Small intestine (tissue), 7 donors: ENCODE data around the gene KMT5C. TPM values are rescaled to one million over a fixed set of nuclear protein-coding genes. Genes with fewer than 3 reads are reported as not detected.

Source experiments
- DNase-seq, 2 donors: peaks; one replicate each; pipeline versions ENCODE4 v3.0.0 to v3.0.0-alpha.2; 2013
- FAIRE-seq: peaks from 2 replicates; lab custom pipeline; 2012; peaks lifted over from hg19 to GRCh38; lab: Jason Lieb, UNC
- H3K27ac ChIP-seq, 3 donors: one replicate each; pipeline ENCODE4 v1.5.1; 2013; ENCODE audit warnings: low read length in 2 of 3, mild to moderate bottlenecking in 2 of 3, control low read depth in 1 of 3, inconsistent platforms in 1 of 3, low read depth in 1 of 3, moderate library complexity in 1 of 3
- H3K27me3 ChIP-seq, 3 donors: one replicate each; pipeline ENCODE4 v1.6.1; 2013; ENCODE audit warnings: low read length in 3 of 3, inconsistent platforms in 1 of 3; ENCODE audit not compliant: control insufficient read depth in 3 of 3, insufficient read depth in 3 of 3
- H3K36me3 ChIP-seq, 3 donors: one replicate each; pipeline ENCODE4 v1.6.1; 2013; ENCODE audit warnings: low read length in 3 of 3, inconsistent platforms in 1 of 3, low read depth in 1 of 3, mild to moderate bottlenecking in 1 of 3, moderate library complexity in 1 of 3; ENCODE audit not compliant: control insufficient read depth in 3 of 3, insufficient read depth in 2 of 3
- H3K4me1 ChIP-seq, 3 donors: one replicate each; pipeline ENCODE4 v1.6.1; 2013; ENCODE audit warnings: low read length in 2 of 3, inconsistent platforms in 1 of 3, low read depth in 1 of 3, mild to moderate bottlenecking in 1 of 3, moderate library complexity in 1 of 3; ENCODE audit not compliant: control insufficient read depth in 3 of 3, insufficient read depth in 2 of 3
- H3K4me3 ChIP-seq, 3 donors: one replicate each; pipeline ENCODE4 v1.5.1; 2013; ENCODE audit warnings: low read length in 3 of 3, control low read depth in 1 of 3, inconsistent platforms in 1 of 3, low read depth in 1 of 3, mild to moderate bottlenecking in 1 of 3, moderate library complexity in 1 of 3
- H3K9me3 ChIP-seq, 2 donors: one replicate each; pipeline ENCODE4 v1.6.1; 2013; ENCODE audit warnings: low read depth in 1 of 2, low read length in 1 of 2; ENCODE audit not compliant: control insufficient read depth in 2 of 2, insufficient read depth in 1 of 2
- WGBS, 3 donors: extraction: QIAGEN DNeasy Blood & Tissue Kit; methylation state at CpG; one replicate each; pipeline ENCODE4 v1.1.7; 2013; 5-methylcytosine and 5-hydroxymethylcytosine counted together
- polyA plus RNA-seq, 4 donors: library from polyadenylated mRNA; stranded (reverse) in 3 of 4; unstranded in 1 of 4; fragments of 200-250 nt in 3 of 4; fragments of 120-200 nt in 1 of 4; gene quantifications; one replicate each; pipeline versions ENCODE4 v1.2.1 to v1.2.3, GENCODE V29; 2013
- donor health status: healthy with polysubstance abuse.
- donor health status: control.
- donor health status: control.
- donor health status: Bipolar disorder and iron deficiency.
- donor health status: healthy.

KMT5C gene
- polyA plus RNA-seq, 4 donors: 10.3 to 18.4 (median 14.3) TPM

DNA sequence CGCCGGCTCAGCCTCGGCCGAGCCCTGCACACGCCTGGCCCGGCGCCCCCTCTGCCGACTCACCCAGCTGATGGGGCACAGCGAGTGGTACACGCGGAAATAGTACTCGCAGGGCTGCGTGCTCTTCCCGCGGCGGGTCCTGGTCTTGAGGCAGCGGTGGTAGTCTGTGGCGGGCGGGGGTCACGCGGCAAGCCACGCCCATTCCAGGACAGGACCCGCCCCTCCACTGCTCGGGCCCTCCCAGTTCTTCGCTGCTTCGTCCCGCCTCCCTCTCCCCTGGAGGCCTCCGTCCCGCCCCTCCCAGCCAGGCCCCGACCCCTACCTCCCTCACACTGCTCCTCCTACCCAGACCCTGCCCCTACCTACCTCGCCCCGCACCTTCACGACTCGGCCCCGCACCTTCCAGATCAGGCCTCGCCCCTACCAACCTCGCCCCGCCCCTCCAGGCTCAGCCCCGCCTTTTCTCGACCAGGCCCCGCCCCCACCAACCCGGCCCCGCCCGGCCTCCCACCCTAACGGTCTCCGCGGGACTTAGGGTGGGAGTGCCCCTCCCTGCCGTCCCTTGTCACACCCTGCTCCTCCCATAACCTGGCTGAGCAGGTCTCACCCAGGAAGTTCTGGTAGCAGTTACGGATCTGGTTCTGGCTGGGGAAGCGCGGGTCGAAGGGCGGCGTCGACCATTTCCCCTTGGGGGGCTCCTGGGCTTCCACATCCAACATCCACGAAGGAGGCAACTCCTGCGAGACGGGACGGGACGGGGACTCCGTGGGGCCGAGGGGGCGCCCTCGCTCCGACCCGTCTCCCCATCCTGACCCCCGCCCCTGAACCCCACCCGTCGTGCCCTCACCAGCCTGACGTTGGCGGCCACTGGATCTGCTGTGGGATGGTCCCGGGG is 14.4 kb downstream of the KMT5C start:
- Histone ChIP-seq H3K27me3 (peaks cover 6 to 65% (median 33%) of the 10 kb centered on the region in 3 donors), H3K4me1 (peaks cover 0 to 20% (median 5%) of the 10 kb centered on the region in 3 donors), H3K36me3 (peaks cover 0 to 3% (median 0%) of the 10 kb centered on the region in 3 donors), H3K27ac (no peak overlapping the region), H3K9me3 (no peaks in the 10 kb centered on the region), H3K4me3 (peak overlapping the region; percentile 34 to 57 (median 51))
- WGBS, 3 donors: 1 to 2% (median 1%) methylated on average over 50 to 72 of the region's 72 CpGs
- DNase-seq: peak; percentile 45 to 84
- FAIRE-seq: no peak

DNA sequence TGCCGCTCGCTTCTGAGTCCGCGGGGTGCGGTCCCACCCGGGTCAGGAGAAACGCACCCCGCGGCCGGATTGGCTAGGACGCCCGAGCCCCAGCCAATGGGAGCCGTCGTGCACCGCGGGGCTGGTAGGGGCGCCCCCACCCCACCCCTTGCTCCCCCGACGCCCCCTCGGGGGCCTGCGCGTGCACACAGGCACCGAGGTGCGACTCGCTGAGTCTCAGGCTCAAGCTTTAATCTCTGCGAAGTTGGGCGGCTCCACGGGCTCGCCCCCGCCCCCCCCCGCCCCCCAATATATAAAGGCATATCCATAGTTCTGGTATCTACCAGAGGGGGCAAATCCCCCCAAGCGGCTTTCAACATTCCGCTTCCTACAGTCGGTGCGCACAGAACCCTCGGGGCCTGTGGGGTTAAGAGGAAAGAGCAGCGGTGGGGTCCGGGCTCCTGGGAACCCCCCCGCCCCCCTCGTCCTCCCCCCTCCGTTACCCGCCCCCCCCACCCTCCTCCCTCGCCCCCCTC is 15.1 kb downstream of the KMT5C start, which contains the start of gene COX6B2:
TSS of gene COX6B2 (minus strand) at position 22 of the 515 bp plus-strand sequence. CDS start 198 bp downstream, outside the sequence.
- H3K36me3 ChIP-seq: no peaks in the 10 kb centered on the region
- WGBS, 3 donors: 2 to 3% (median 2%) methylated on average over 22 to 41 of the region's 43 CpGs
- FAIRE-seq: no peak
- no peaks in the 10 kb centered on the region for H3K9me3 ChIP-seq
- peak within 1 kb of the TSS; percentile 34 to 57 (median 51) for H3K4me3 ChIP-seq
- no peak within 1 kb of the TSS for H3K27ac ChIP-seq
- no peak for DNase-seq
- H3K27me3 ChIP-seq: peaks cover 6 to 65% (median 33%) of the 10 kb centered on the region in 3 donors
- peaks cover 0 to 20% (median 5%) of the 10 kb centered on the region in 3 donors for H3K4me1 ChIP-seq

DNA sequence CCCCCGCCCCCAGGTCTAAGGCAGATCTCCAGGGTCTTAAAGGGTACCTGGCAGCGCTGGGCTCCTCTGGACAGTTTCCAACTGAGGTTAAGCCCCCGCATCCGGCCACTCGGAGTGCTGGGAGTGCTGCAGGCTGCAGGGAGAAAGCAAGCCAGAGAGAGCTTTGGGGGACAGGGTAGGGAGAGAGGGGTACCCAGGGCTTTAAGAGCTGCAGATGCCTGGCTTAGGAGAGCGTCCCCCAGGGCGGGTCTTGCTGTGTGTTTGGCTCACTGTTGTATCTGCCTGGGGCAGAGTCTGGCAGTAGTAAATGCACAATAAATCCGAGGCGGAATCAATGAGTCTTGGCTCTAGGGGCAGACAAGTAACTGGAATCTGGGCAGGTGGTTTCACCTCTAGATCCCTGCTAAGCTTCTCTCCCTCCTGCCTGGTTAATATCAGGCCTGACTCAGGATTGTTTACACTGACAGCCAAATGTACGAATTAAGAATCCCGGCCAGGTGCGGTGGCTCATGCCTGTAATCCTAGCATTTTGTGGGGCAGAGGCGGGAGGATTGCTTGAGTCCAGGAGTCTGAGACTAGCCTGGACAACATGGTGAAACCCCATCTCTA is 15.6 kb downstream of the KMT5C start:
- H3K27ac ChIP-seq: no peak overlapping the region
- no peak for DNase-seq
- WGBS, 3 donors: 18 to 27% (median 19%) methylated on average over 11 to 13 of the region's 13 CpGs
- no peaks in the 10 kb centered on the region for H3K36me3 ChIP-seq
- FAIRE-seq: no peak
- H3K9me3 ChIP-seq: no peaks in the 10 kb centered on the region
- peaks cover 6 to 65% (median 33%) of the 10 kb centered on the region in 3 donors for H3K27me3 ChIP-seq
- no peak overlapping the region for H3K4me3 ChIP-seq
- peaks cover 0 to 20% (median 5%) of the 10 kb centered on the region in 3 donors for H3K4me1 ChIP-seq

DNA sequence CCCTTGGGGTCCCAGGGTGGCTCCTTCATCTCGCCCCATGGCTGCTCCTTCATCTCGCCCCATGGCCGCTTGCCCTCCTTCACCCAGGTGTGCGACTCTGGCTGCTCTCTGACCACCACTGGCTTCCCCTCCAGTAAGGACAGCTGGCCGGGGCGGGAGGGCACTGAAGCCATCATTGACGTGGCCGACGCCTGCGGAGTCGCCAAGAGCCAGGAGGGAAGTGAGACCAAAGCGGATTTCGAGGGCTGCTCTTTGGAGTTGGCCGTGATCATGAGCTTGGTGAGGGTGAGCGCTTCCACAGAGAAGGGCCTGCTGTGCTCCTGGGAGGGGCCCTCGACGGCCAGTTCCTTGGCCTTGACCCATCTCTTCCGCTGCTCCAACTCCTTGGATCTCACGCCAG is 18.8 kb downstream of the KMT5C start:
- Histone ChIP-seq H3K4me1 (peaks cover 0 to 8% (median 3%) of the 10 kb centered on the region in 3 donors), H3K9me3 (no peaks in the 10 kb centered on the region), H3K27ac (no peak overlapping the region), H3K36me3 (no peaks in the 10 kb centered on the region), H3K27me3 (peaks cover 3 to 44% (median 9%) of the 10 kb centered on the region in 3 donors), H3K4me3 (no peak overlapping the region)
- 85 to 88% (median 86%) methylated on average over 16 to 19 of the region's 19 CpGs for WGBS, 3 donors
- no peak for FAIRE-seq
- DNase-seq: no peak

DNA sequence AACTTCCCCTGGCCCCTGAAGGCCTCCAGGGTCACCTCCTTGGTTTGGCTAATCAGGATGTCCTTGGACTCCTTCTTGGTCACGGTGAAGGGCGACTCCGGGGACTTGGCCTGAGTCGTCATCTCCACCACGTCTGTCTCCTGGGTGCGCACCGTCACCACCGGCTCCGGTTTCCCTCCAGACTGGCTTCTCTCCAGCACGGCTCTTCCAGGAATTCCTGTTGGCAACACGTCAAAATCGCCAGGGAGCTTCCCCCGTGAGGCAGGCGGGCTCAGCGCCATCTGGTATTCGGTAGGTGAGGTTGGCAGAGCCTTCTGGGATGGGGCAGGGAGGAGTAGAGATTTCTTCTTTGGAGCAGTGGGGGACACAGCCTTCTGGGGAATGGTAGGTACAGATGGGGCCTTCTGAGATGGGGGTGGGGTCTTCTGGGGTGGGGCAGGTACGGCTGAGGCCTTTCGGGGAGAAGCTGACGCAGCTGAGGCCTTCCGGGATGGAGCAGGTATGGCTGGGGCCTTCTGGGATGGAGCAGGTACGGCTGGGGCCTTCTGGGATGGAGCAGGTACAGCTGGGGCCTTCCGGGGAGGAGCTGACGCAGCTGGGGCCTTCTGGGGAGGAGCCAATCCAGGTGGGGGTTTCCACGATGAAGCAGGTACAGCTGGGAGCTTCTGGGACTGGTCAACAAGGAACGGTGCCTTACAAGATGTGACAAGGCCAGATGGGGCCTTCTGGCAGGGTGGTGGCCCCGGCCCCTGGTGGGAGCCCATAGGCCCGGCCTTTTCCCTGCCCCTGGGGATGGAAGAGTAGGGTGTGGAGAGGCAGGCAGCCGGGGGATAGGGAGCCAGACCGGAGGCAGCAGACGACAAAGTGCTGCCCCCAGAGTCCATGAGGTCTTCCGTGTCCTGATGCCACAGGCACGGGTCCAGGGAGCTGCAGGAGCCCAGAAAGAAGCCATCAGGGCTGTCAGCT is 19.6 kb downstream of the KMT5C start:
- Histone ChIP-seq H3K27ac (no peak overlapping the region), H3K4me1 (peaks cover 0 to 4% (median 0%) of the 10 kb centered on the region in 3 donors), H3K9me3 (no peaks in the 10 kb centered on the region), H3K36me3 (no peaks in the 10 kb centered on the region), H3K4me3 (no peak overlapping the region), H3K27me3 (peaks cover 3 to 44% (median 6%) of the 10 kb centered on the region in 3 donors)
- 56 to 72% (median 70%) methylated on average over 31 to 32 of the region's 32 CpGs for WGBS, 3 donors
- DNase-seq (no peak), FAIRE-seq (no peak)

DNA sequence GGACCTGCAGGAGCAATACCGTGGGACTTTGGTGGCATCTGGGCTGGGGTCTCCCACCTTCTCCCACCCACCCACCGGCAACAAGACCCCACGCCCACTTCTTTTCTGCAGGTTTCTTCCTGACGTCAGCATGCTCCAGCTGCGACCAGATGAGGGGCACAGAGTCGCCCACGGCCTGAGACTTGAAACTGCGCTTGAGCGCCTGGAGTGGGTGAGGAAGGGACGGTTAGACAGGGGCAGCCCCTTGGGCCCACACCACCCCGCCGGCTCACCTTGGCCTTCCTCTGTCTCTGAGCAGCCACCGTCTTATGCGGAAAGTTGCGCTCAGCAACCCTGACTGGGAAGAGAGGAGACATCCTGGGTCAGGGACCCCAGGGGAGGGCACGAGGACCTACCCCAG is 21.2 kb downstream of the KMT5C start:
- H3K4me3 ChIP-seq: no peak overlapping the region
- no peaks in the 10 kb centered on the region for H3K9me3 ChIP-seq
- FAIRE-seq (no peak), DNase-seq (no peak)
- no peak overlapping the region for H3K27ac ChIP-seq
- H3K36me3 ChIP-seq: no peaks in the 10 kb centered on the region
- WGBS, 3 donors: 88 to 90% (median 89%) methylated on average over 16 of the region's 16 CpGs
- H3K27me3 ChIP-seq: peaks cover 1 to 37% (median 3%) of the 10 kb centered on the region in 3 donors
- no peaks in the 10 kb centered on the region for H3K4me1 ChIP-seq

DNA sequence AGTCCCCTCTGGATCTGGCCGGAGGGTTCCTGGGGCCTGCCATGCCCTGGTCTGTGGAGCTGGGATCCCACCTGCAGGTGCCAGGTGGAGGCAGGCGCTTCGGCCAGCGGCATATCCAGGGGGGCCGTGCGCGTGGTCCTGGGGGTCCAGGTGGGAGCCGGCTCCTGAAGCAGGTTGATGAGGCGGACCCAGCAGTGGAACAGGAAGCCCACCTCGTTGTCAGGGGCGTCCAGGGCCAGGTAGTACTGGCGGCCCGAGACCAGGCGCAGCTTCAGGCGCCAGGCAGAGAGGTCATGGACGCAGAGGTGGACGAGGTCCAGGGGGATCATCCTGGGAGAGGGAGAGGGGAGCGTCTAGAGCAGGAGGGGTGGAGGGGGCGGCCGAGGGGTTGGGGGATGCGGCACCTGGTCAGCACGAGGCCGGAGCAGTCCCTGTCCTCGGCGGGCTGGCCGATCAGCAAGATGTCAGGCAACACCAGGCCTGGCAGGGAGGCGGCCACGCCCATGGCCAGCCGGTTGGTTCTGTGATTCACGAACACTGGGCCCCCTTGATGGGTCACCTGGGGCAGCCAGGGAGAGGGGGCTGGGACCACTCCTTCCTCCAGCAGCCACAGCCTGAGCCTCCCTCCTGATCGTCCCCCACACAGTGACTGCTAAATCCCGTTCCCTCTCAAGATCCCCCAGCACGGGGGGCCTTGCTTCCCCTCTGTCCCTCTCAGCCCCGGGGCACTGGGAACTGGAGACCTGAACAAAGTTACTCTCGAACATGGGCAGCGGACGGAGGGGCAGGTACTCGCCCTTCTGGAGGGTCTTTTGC is 22.7 kb downstream of the KMT5C start:
- FAIRE-seq (no peak), DNase-seq (no peak)
- Histone ChIP-seq H3K27me3 (peaks cover 0 to 27% (median 2%) of the 10 kb centered on the region in 3 donors), H3K4me3 (no peak overlapping the region), H3K9me3 (no peaks in the 10 kb centered on the region), H3K27ac (no peak overlapping the region), H3K36me3 (no peaks in the 10 kb centered on the region), H3K4me1 (no peaks in the 10 kb centered on the region)
- WGBS, 3 donors: 72 to 74% (median 74%) methylated on average over 32 to 38 of the region's 38 CpGs
